Adrenal gland (tissue), 12 donors: ENCODE data around the gene SAYSD1. TPM values are rescaled to one million over a fixed set of nuclear protein-coding genes. Genes with fewer than 3 reads are reported as not detected.

Source experiments
- DNase-seq, 7 donors: peaks; one replicate each; pipeline ENCODE4 v3.0.0-alpha.2; 2019 to 2020
- H3K27ac ChIP-seq, 5 donors: fragments of 200-600 bp; sonication (generic) in 4 of 5; 1 replicate in 3 of 5; 2 replicates in 2 of 5; pipeline versions ENCODE4 v1.5.1 to v1.8.0; 2016 to 2020; ENCODE audit warnings: mild to moderate bottlenecking in 1 of 5
- H3K27me3 ChIP-seq: fragments of 200-600 bp; 2 replicates; pipeline ENCODE4 v1.8.0; 2021
- H3K36me3 ChIP-seq, 2 donors: fragments of 200-600 bp; replicated peaks in 1 of 2; 1 replicate in 1 of 2; 2 replicates in 1 of 2; pipeline versions ENCODE4 v1.5.1 to v1.8.0; 2018 to 2022
- H3K4me1 ChIP-seq, 2 donors: fragments of 200-600 bp; replicated peaks in 1 of 2; 1 replicate in 1 of 2; 2 replicates in 1 of 2; pipeline versions ENCODE4 v1.5.1 to v1.8.0; 2018 to 2021
- H3K4me3 ChIP-seq, 4 donors: fragments of 200-600 bp; sonication (generic) in 3 of 4; one replicate each; pipeline ENCODE4 v1.5.1; 2016 to 2018
- H3K9me3 ChIP-seq, 3 donors: fragments of 200-600 bp; sonication (generic) in 1 of 3; replicated peaks in 1 of 3; 1 replicate in 2 of 3; 2 replicates in 1 of 3; pipeline versions ENCODE4 v1.5.1 to v1.8.0; 2016 to 2021
- CTCF ChIP-seq, 6 experiments: fragments of 450-650 bp in 4 of 6; fragments of 200-600 bp in 2 of 6; sonication (generic) in 1 of 6; IDR thresholded peaks; 1 replicate in 5 of 6; 2 replicates in 1 of 6; pipeline versions ENCODE4 v1.5.1 to v1.8.0; 2016 to 2021; ENCODE audit warnings: antibody characterized with exemption in 6 of 6, mild to moderate bottlenecking in 2 of 6, moderate library complexity in 1 of 6
- POLR2A ChIP-seq, 2 donors: fragments of 450-650 bp; IDR thresholded peaks; one replicate each; pipeline ENCODE4 v1.6.1; 2017; ENCODE audit warnings: antibody characterized with exemption in 2 of 2, mild to moderate bottlenecking in 2 of 2, moderate library complexity in 1 of 2
- WGBS, 4 donors: extraction: QIAGEN DNeasy Blood & Tissue Kit in 2 of 4; methylation state at CpG; one replicate each; pipeline versions ENCODE4 v1.1.5 to v1.1.7; 2013 to 2017; 5-methylcytosine and 5-hydroxymethylcytosine counted together
- intact Hi-C, 2 donors: fragments of 100-400 bp; cut with DNase I; formaldehyde crosslinking; loops; one replicate each; pipeline versions ENCODE4 v1.14.1 to v1.15.0; 2022 to 2023
- polyA plus RNA-seq, 3 donors: library from polyadenylated mRNA; stranded (reverse); fragments of 200-250 nt in 2 of 3; fragments of 350-450 nt in 1 of 3; fragmentation: Illumina TruSeq in 1 of 3; extraction: RNeasy Lipid Tissue Mini Kit (QIAGEN cat#74804) in 1 of 3; gene quantifications; one replicate each; pipeline ENCODE4 v1.2.3, GENCODE V29; 2013 to 2014
- total RNA-seq, 9 donors: library from RNA; depleted of rRNA in 4 of 9; stranded (reverse); fragments of >200 nt in 4 of 9; fragments of 120-200 nt in 1 of 9; fragmentation: NEBNext Ultra II Directional in 1 of 9; extraction: Animal tissue kit (Norgen Biotek cat#: 25700) in 1 of 9; gene quantifications; one replicate each; pipeline versions ENCODE4 v1.1.0 to v1.2.4, GENCODE V29; 2013 to 2023
- donor health status: healthy with polysubstance abuse.
- donor health status: Bipolar disorder and iron deficiency.
- donor health status: DM: yes; HTN: yes; CAD: no.
- donor health status: DM: no; HTN: no; CAD: no.
- donor health status: DM: no; HTN: no; CAD: no.
- donor health status: DM: yes; HTN: yes; CAD: no.

Gene SAYSD1
- total and polyA plus RNA-seq, 12 donors: 9.0 to 25.1 (median 13.1) TPM

- 83 to 89% (median 85%) methylated on average over 4 of the region's 4 CpGs for WGBS, 4 donors
- no peaks in the 10 kb centered on the region for H3K36me3 ChIP-seq
- no peak overlapping the region for H3K27ac ChIP-seq
- H3K4me3 ChIP-seq: no peak overlapping the region
- H3K27me3 ChIP-seq: no peaks in the 10 kb centered on the region
- no peaks in the 10 kb centered on the region for H3K9me3 ChIP-seq
- intact Hi-C loops: no loop called here
- no peak for DNase-seq
- TF ChIP-seq CTCF (IDR thresholded peaks at IDR 0.05): no peak
- no peak for TF ChIP-seq POLR2A (IDR thresholded peaks at IDR 0.05)
- H3K4me1 ChIP-seq: no peaks in the 10 kb centered on the region
Observed at GRCh38 chr6:39118921-39119320, 3.9 kb upstream of the SAYSD1 start.

GRCh38 chr6:39114388-39114703 is 640 bp downstream of the SAYSD1 start:
- H3K27me3 ChIP-seq: no peaks in the 10 kb centered on the region
- H3K4me3 ChIP-seq: peak overlapping the region in 3 of 4 donors; percentile 43 to 85 (median 51)
- H3K4me1 ChIP-seq: no peaks in the 10 kb centered on the region
- DNase-seq: no peak
- WGBS, 4 donors: 1 to 3% (median 2%) methylated on average over 8 to 11 of the region's 11 CpGs
- no peaks in the 10 kb centered on the region for H3K36me3 ChIP-seq
- intact Hi-C loops: no loop called here
- TF ChIP-seq CTCF (IDR thresholded peaks at IDR 0.05) (peak in 1 of 6 experiments; percentile 10), POLR2A (IDR thresholded peaks at IDR 0.05) (no peak)
- H3K27ac ChIP-seq: peak overlapping the region in 4 of 5 donors; percentile 71 to 96 (median 90)
- H3K9me3 ChIP-seq: no peaks in the 10 kb centered on the region

- no peak for TF ChIP-seq CTCF (IDR thresholded peaks at IDR 0.05)
- TF ChIP-seq POLR2A (IDR thresholded peaks at IDR 0.05): no peak
- H3K27ac ChIP-seq: no peak overlapping the region
- DNase-seq: no peak
- no peaks in the 10 kb centered on the region for H3K4me1 ChIP-seq
- H3K4me3 ChIP-seq: peak overlapping the region in 1 of 4 donors; percentile 85
- no peaks in the 10 kb centered on the region for H3K9me3 ChIP-seq
- intact Hi-C loops: no loop called here
- no peaks in the 10 kb centered on the region for H3K36me3 ChIP-seq
- H3K27me3 ChIP-seq: no peaks in the 10 kb centered on the region
- WGBS, 4 donors: 85 to 100% (median 97%) methylated on average over 1 of the region's 1 CpG
Observed at GRCh38 chr6:39113788-39114187, 1.2 kb downstream of the SAYSD1 start.

- H3K4me1 ChIP-seq: no peaks in the 10 kb centered on the region
- no peak for DNase-seq
- H3K4me3 ChIP-seq: no peak overlapping the region
- H3K27me3 ChIP-seq: no peaks in the 10 kb centered on the region
- no peaks in the 10 kb centered on the region for H3K9me3 ChIP-seq
- intact Hi-C loops: no loop called here
- TF ChIP-seq POLR2A (IDR thresholded peaks at IDR 0.05): no peak
- no peak for TF ChIP-seq CTCF (IDR thresholded peaks at IDR 0.05)
- no peak overlapping the region for H3K27ac ChIP-seq
- 80 to 88% (median 85%) methylated on average over 5 of the region's 5 CpGs for WGBS, 4 donors
- H3K36me3 ChIP-seq: no peaks in the 10 kb centered on the region
Observed at GRCh38 chr6:39111280-39111679, 3.7 kb downstream of the SAYSD1 start.
